ENCODE results near the gene RNASEH2A. TPM values are rescaled to one million over a fixed set of nuclear protein-coding genes. Genes with fewer than 3 reads are reported as not detected.

RNASEH2A gene
- polyA plus RNA-seq, 2 of the 4 experiments (the other 2 are of a cell fraction): 37.2 to 45.5 TPM

- TF ChIP-seq PHF8 (IDR thresholded peaks at IDR 0.05; ENCODE audit: borderline replicate concordance, low read depth) (no peak), REST (IDR thresholded peaks at IDR 0.05) (no peak), EHMT2 (IDR thresholded peaks at IDR 0.05; ENCODE audit: low read depth) (no peak), ZNF302 (CRISPR knock-in tag; IDR thresholded peaks at IDR 0.05) (no peak), GATA3 (IDR thresholded peaks at IDR 0.05; ENCODE audit: borderline replicate concordance) (peak; percentile 72; the same call in 1 of the 2 replicates), HDAC2 (IDR thresholded peaks at IDR 0.05) (no peak), MAZ (IDR thresholded peaks at IDR 0.05; ENCODE audit: borderline replicate concordance, low read depth, low read length) (no peak), CBX8 (IDR thresholded peaks at IDR 0.05) (no peak), ZFP36 (IDR thresholded peaks at IDR 0.05; ENCODE audit: borderline replicate concordance, partially characterized antibody) (no peak), MYC (IDR thresholded peaks at IDR 0.05; ENCODE audit: borderline replicate concordance, low read length) (no peak)
These were observed 17.7 kb upstream of the RNASEH2A start (continued) for GRCh38 chr19:12788682-12789097.

- CTCF ChIA-PET: interaction anchor here (0.8 to 5.0 kb wide), 5 partner anchors 12 to 58 kb away, joined by 3 to 58 read pairs (median 4); no protein-coding TSS in a partner anchor
- peak overlapping the region; percentile 92 for H3K4me3 ChIP-seq
- no peak for FAIRE-seq
- POLR2A ChIA-PET: interaction anchor here (1.1 to 2.4 kb wide), 2 partner anchors 11 to 23 kb away, joined by 3 to 24 read pairs; no protein-coding TSS in a partner anchor
- peak in 1 of 2 experiments; percentile 53 for DNase-seq (ENCODE audit: low read depth in 1 of 2, low spot score in 1 of 2)
- H3K27ac ChIP-seq: peak overlapping the region; percentile 96 to 99
- 1% methylated on average over 9 of the region's 46 CpGs for WGBS (ENCODE audit: missing lambda C conversion rate)
- peak in 1 of 2 experiments; percentile 5; a peak in 3 of 6 replicates for ATAC-seq
- H3K4me2 ChIP-seq: peak overlapping the region; percentile 99
- peaks cover 59% of the 10 kb centered on the region for H3K4me1 ChIP-seq
- no peak for TF ChIP-seq ATOH8 (CRISPR knock-in tag; IDR thresholded peaks at IDR 0.05; ENCODE audit: low read depth)
- TF ChIP-seq RCOR1 (IDR thresholded peaks at IDR 0.05; ENCODE audit: low read depth, low read length): no peak
- no peak for TF ChIP-seq HEYL (CRISPR knock-in tag; IDR thresholded peaks at IDR 0.05)
- no peak for TF ChIP-seq SMC3 (IDR thresholded peaks at IDR 0.05)
- no peak for TF ChIP-seq MAZ (IDR thresholded peaks at IDR 0.05; ENCODE audit: borderline replicate concordance, low read depth, low read length)
- 0 out of 3 replicates have a peak, but pooled peaks have one; percentile 33 for TF ChIP-seq BCL3 (IDR thresholded peaks at IDR 0.05)
- TF ChIP-seq MAFK (IDR thresholded peaks at IDR 0.05; ENCODE audit: partially characterized antibody): no peak
- 0 out of 2 replicates have a peak, but pooled peaks have one; percentile 25 for TF ChIP-seq HOXB5 (CRISPR knock-in tag; IDR thresholded peaks at IDR 0.05)
- 0 out of 2 replicates have a peak, but pooled peaks have one; percentile 32 for TF ChIP-seq HDAC2 (IDR thresholded peaks at IDR 0.05)
- 0 out of 2 replicates have a peak, but pooled peaks have one; percentile 1 for TF ChIP-seq POLR2A (IDR thresholded peaks at IDR 0.05; ENCODE audit: low read length)
- TF ChIP-seq JUN (IDR thresholded peaks at IDR 0.05): peak in 1 of 2 experiments; percentile 35; a peak in 3 of 5 replicates
- no peaks in the 10 kb centered on the region for H3K9me3 ChIP-seq
These were observed 17.1 kb upstream of the RNASEH2A start for GRCh38 chr19:12789098-12789903.
